GM12865 (cell line): ENCODE measurements around the gene VGLL2.
A peak's percentile ranks its signal among the peaks of the same experiment; 100 is the strongest.

Experiments
- DNase-seq: peaks from one replicate; pipeline ENCODE4 v3.0.0; 2010; ENCODE audit warnings: low read depth
- H3K4me3 ChIP-seq: 2 replicates; pipeline ENCODE4 v1.5.1; 2011; ENCODE audit warnings: mild to moderate bottlenecking, low read depth, low read length, control low read depth
- TF ChIP-seq, protein P1 (sequence below): IDR thresholded peaks from 2 replicates; pipeline ENCODE4 v1.5.1; 2011; ENCODE audit warnings: low read length, control low read depth, low read depth, inconsistent platforms; ENCODE audit not compliant: insufficient read depth; ENCODE audit errors: missing control alignments

The VGLL2 gene

DNA sequence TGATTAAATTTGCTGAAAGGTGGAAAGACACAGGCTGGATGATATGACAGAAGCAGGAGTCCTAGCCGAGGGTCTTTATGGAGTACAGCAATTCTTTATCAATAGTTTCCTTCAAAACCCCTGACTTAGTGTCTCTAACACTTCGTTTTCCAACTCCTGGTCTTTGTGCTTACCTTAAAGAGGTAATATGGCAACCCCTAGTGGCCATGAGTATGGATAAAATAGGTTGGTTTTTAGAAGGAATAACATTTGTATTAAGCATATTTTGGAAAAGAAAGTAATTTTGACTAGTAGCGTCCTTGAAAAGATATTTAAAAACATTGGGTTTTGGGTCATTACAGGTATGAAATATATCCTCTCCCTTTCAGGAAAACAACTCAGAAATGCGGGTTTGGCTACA, 51.9 kb downstream of the VGLL2 start:
- TF ChIP-seq, protein P1, sequence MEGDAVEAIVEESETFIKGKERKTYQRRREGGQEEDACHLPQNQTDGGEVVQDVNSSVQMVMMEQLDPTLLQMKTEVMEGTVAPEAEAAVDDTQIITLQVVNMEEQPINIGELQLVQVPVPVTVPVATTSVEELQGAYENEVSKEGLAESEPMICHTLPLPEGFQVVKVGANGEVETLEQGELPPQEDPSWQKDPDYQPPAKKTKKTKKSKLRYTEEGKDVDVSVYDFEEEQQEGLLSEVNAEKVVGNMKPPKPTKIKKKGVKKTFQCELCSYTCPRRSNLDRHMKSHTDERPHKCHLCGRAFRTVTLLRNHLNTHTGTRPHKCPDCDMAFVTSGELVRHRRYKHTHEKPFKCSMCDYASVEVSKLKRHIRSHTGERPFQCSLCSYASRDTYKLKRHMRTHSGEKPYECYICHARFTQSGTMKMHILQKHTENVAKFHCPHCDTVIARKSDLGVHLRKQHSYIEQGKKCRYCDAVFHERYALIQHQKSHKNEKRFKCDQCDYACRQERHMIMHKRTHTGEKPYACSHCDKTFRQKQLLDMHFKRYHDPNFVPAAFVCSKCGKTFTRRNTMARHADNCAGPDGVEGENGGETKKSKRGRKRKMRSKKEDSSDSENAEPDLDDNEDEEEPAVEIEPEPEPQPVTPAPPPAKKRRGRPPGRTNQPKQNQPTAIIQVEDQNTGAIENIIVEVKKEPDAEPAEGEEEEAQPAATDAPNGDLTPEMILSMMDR: peak; percentile 40
- DNase-seq: peak; percentile 19
- no peak overlapping the region for H3K4me3 ChIP-seq
